Measurements from ENCODE around the gene BHLHA9.
"Not testable (repeated sequence)": the region's sequence is repeated elsewhere in the genome, so short reads cannot be mapped to it uniquely, and the experiment has no call there.

BHLHA9 gene

DNA sequence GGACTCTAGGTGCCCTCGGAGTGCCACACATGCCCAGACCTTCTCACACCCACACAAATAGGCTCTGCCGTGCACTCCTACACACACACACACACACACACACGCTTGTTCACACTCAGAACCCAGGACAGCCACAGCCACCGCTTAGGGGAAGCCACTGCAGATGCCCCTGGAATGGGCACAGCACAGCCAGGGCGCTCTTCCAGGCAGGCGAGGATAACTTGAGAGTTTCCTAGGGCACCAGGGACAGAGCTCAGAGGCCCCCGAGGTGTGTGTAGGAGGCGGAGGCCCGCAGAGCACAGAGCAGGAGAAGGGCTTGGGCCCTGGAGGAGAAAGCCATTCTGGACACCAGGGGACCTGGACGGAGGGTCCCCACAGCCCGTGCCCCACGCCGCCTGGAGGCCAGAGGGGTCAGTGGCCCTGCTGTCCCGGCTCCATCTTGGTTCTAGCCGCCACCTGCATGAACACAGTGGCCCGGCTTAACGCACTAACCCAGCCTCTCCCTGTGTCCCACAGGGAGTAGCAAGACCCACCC is 30.2 kb downstream of the BHLHA9 start:
- no peak for DNase-seq (ENCODE audit: low spot score)

DNA sequence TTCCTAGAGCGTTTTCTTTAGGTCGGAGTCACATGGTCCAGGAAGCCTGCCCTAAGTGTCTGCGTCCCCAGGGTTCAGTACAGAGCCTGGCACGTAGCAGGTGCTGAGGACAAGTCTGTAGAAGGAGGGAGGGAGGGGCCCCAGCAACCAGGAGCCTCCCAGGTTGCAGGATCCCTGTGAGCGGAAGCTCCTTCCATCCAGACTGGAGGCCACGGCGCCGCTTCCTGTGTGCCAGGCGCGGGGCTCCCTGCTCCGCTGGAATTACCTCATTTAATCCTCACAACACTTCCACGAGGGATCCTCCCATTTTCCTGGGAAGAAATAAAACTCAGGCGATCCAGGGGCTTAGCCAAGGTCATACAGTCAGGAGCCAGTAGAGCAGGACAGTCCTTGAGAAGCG is 31.3 kb downstream of the BHLHA9 start:
- no peak for DNase-seq (ENCODE audit: low spot score)

DNA sequence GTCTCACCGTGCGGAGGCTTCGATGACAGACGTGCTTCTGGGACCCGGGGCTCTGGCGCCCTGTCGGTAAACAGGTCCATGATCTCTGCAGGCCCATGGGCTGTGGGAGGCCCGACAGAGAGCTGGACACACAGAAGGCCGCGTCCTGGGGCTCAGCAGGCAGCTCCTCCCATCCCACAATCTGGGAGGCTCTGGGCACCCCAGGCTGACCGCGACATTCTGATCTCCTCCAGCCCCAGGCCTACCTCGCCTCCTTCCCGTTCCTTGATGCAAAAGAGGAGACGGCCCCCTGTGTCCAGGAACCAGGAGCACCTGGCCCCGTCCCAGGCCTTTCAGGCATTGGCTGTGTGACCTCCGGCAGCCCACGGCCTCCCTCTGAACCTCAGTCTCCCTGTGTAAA is 32.5 kb downstream of the BHLHA9 start:
- DNase-seq (ENCODE audit: low spot score), result no peak

DNA sequence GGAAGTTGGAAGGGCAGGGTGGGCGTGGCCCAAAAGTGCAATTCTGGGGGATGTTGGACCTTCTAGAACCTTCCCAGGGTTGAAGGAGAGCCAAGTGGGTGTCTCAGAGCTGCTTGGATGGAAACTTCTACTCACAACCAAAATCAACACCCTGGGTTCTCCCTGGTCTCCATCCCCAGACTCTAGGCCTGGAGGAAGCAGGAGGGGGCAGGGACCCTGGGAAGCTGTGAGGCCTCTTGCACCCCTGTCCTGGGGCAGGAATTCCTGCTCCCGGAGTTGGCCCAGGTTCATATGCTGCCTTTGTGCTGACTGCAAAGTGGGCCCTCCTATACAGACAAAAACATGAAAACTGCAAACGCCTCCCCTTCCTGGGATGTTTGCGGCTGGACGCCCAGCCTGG is 34.3 kb downstream of the BHLHA9 start:
- no peak for DNase-seq (ENCODE audit: low spot score)

DNA sequence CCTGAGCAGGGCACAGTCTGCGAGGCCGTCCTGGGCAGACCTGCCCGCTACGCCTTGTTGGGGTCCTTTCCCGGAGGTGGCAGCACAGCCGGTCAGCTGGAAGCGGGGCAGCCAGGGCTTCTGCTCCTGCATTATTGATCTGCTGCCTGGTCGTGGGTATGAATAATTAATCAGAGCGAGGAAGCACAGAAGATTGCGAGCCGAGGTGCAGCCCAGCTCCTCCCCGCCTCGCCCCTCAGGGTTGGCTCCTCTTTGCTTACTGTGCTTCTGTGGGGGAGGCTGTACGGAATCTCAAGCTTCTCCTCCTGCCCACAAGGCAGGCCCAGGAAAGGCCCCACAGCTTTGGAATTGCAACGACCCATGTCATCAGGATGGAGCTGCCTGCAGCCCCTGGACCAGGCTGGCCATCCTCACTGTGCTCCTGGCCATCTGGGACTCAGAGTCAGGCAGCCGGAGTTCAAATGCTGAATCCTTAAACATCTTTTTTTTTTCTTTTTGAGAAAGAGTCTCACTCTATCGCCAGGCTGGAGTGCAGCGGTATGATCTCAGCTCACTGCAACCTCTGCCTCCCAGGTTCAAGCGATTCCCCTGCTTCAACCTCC is 34.8 kb downstream of the BHLHA9 start:
- DNase-seq (ENCODE audit: low spot score), result no peak

DNA sequence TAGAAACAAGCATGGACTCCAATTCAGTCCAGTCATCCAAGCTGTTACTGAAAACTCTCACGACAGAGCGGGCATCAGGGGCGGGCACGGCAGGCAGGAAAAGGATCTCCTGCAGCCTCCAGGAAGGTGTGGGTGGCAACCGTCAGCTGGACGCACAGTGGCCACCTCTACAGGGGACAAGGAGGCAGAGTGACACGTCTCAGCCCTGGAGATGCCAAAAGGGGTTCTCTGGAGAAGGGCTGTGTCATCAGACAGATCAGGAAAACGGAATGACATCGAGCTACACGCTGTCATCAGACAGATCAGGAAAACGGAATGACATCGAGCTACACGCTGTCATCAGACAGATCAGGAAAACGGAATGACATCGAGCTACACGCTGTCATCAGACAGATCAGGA is 37.6 kb downstream of the BHLHA9 start:
- not testable (repeated sequence) for DNase-seq (ENCODE audit: low spot score)

DNA sequence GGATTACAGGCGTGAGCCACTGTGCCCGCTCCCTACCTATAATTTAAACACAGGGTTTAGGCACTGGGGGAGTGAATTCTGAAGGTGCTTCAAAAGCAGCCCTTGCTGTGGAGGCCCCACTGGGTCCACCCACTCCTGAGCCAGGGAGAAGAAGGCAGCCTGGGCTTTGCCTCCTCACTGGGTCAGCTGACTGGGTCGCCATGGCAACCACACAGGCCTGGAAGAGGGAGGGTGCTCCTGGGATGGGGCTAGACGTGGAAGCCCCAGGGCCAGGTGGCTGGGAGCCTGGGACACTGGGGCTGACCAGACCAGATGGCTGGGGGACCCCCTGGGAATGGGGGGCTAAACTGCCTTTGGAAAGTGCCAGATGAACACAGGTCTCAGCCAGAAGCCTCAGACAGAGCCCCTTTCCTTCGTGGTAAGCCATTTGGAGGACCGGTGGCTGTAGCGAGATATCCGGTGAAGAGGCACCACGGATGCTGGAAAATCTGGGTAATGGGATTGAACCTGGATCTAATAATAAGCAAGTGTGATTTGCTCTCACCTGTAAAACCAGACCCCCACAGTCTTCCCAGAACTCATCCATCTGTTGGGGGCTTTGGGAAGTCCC is 42.1 kb downstream of the BHLHA9 start:
- DNase-seq (ENCODE audit: low spot score), result no peak

DNA sequence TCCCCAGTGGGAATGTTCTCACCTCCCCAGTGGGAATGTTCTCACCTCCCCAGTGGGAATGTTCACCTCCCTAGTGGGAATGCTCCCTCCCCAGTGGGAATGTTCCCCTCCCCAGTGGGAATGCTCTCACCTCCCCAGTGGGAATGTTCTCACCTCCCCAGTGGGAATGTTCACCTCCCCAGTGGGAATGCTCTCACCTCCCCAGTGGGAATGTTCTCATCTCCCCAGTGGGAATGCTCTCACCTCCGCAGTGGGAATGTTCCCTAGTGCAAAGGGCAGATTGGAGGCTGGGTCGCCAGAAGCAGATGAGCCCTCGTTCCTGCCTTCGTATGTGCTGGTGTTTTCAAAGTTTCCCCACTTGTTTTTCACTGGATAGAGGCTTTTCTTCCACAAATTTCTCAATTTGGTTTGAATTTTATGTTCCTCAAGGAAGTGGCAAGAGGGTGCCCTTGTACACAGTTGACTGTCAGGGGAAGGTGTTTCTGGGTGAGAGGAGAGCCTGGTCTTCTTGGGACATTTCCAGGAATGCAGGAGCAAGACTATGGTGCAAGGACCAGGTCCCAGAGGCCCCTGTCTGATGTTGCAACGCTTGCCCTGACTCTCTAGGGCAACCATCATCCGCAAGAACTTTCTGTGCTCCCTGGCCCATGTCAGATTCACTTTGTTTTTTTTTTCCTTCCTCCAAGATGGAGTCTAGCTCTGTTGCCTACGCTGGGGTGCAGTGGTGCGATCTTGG is 43.2 kb downstream of the BHLHA9 start:
- DNase-seq (ENCODE audit: low spot score), result no peak

DNA sequence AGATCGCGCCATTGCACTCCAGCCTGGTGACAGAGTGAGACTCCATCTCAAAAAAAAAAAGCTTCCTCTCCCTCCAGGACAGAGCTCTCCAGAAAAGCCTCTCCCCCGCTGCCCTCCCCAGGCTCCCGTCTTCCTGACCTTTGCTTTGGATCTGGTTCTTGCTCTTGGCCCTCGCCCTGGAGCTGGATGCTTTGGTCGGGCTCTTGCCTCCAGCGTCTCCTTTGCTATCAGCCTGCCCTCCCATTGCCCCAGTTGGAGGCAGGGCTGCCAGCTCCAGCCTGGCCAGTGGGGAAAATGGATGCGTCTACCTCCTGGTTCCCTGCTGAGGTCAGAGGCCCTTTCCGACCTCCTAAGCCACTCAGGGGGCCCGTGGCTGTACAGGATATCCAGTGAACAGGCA is 45.2 kb downstream of the BHLHA9 start:
- no peak for DNase-seq (ENCODE audit: low spot score)

DNA sequence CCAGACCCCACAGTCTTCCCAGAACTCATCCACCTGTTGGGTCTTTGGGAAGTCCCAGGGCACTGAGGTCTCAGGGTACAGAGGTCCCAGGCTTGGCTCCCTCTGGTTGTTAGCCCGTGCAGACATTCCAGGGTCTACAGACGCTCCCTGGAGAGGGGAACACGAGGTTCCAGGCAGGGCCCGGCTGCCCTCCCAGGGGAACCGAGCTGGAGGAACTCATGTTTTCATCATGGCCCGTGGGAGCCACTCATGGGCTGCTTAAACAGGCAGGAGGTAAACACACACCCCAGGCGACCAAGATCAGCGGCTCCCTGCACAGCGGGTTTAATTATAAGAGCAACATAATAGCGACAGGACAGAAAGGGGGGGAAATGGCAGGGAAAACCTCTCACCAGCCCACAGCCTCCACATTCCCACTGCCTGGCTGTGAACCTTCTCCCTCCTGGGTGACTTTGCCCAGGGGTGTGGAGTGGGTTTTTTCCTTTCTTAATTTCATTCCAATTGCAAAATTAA is 45.7 kb downstream of the BHLHA9 start:
- DNase-seq (ENCODE audit: low spot score), result no peak

Measured in AG20443 (cell line).